Fibroblast of lung (primary cell): ENCODE results near the gene CTXN2. TPM values are rescaled to one million over a fixed set of nuclear protein-coding genes. Genes with fewer than 3 reads are reported as not detected.

Experiments used
- DNase-seq, 2 donors: peaks; one replicate each; pipeline versions ENCODE4 v3.0.0 to v3.0.0-alpha.2; 2010; ENCODE audit warnings: low read depth in 2 of 2
- H2AFZ ChIP-seq: 2 replicates; pipeline ENCODE4 v1.5.1; 2012; ENCODE audit warnings: low read length, control low read depth, inconsistent platforms
- H3K27ac ChIP-seq: 2 replicates; pipeline ENCODE4 v1.5.1; 2011; ENCODE audit warnings: low read length, control low read depth; ENCODE audit not compliant: insufficient read depth
- H3K27me3 ChIP-seq: 2 replicates; pipeline ENCODE4 v1.5.1; 2011; ENCODE audit warnings: mild to moderate bottlenecking, low read length; ENCODE audit not compliant: control insufficient read depth, insufficient read depth
- H3K36me3 ChIP-seq: 2 replicates; pipeline ENCODE4 v1.5.1; 2011; ENCODE audit warnings: low read length; ENCODE audit not compliant: control insufficient read depth, insufficient read depth
- H3K4me1 ChIP-seq: 2 replicates; pipeline ENCODE4 v1.5.1; 2011; ENCODE audit warnings: low read length; ENCODE audit not compliant: control insufficient read depth, insufficient read depth; ENCODE audit errors: extremely low read depth
- H3K4me2 ChIP-seq: 2 replicates; pipeline ENCODE4 v1.5.1; 2011; ENCODE audit warnings: low read length, control low read depth; ENCODE audit not compliant: insufficient read depth; ENCODE audit errors: extremely low read depth
- H3K4me3 ChIP-seq, 4 experiments: fragments of 200-600 bp in 1 of 4; sonication (generic) in 1 of 4; replicated peaks in 1 of 4; 2 replicates each; pipeline ENCODE4 v1.5.1; 2011 to 2016; ENCODE audit warnings: low read length in 4 of 4, low read depth in 3 of 4, mild to moderate bottlenecking in 3 of 4, control low read depth in 2 of 4, inconsistent platforms in 1 of 4, mixed read lengths in 1 of 4; ENCODE audit not compliant: insufficient read depth in 1 of 4; ENCODE audit errors: control extremely low read depth in 1 of 4
- H3K79me2 ChIP-seq: 2 replicates; pipeline ENCODE4 v1.5.1; 2012; ENCODE audit warnings: mild to moderate bottlenecking, low read length, inconsistent platforms; ENCODE audit not compliant: control insufficient read depth, insufficient read depth
- H3K9ac ChIP-seq: 2 replicates; pipeline ENCODE4 v1.5.1; 2011; ENCODE audit warnings: mild to moderate bottlenecking, low read length, control low read depth; ENCODE audit not compliant: insufficient read depth
- H3K9me3 ChIP-seq: 2 replicates; pipeline ENCODE4 v1.5.1; 2012; ENCODE audit warnings: low read depth, low read length; ENCODE audit not compliant: control insufficient read depth, insufficient read depth
- H4K20me1 ChIP-seq: 2 replicates; pipeline ENCODE4 v1.5.1; 2011; ENCODE audit warnings: low read length; ENCODE audit not compliant: control insufficient read depth, insufficient read depth; ENCODE audit errors: extremely low read depth
- CTCF ChIP-seq, 2 donors: IDR thresholded peaks in 1 of 2; conservative IDR thresholded peaks in 1 of 2; 1 replicate in 1 of 2; 2 replicates in 1 of 2; pipeline ENCODE4 v1.5.1; 2011 to 2012; ENCODE audit warnings: low read length in 2 of 2, control low read depth in 1 of 2, inconsistent platforms in 1 of 2, low read depth in 1 of 2, mild to moderate bottlenecking in 1 of 2
- EZH2 ChIP-seq: IDR thresholded peaks from 2 replicates; pipeline ENCODE4 v1.5.1; 2012; ENCODE audit warnings: low read length, control low read depth, mild to moderate bottlenecking; ENCODE audit errors: missing control alignments
- polyA plus RNA-seq, 2 donors: library from polyadenylated mRNA; depleted of rRNA in 1 of 2; stranded (reverse) in 1 of 2; unstranded in 1 of 2; fragments of >200 nt; gene quantifications; 2 replicates each; pipeline ENCODE4 v1.2.1, GENCODE V29; 2011 to 2012; ENCODE audit warnings: missing spikeins in 1 of 2
- total RNA-seq: library from RNA; depleted of rRNA; stranded (reverse); fragments of >200 nt; gene quantifications from 2 replicates; pipeline ENCODE4 v1.2.1, GENCODE V29; 2014

Gene CTXN2
- total and polyA plus RNA-seq, 2 donors (not counting 1 experiment from before 2014, with no cell fraction given), result not detected

GRCh38 chr15:48175126-48175525 is 16.3 kb upstream of the CTXN2 start:
- peaks cover 7% of the 10 kb centered on the region for H3K79me2 ChIP-seq
- no peak overlapping the region for H3K4me2 ChIP-seq
- no peak for TF ChIP-seq CTCF (conservative IDR thresholded peaks at IDR 0.05 in 1 of 2, IDR thresholded peaks at IDR 0.05 in 1 of 2; ENCODE audit: low read depth in 1 of 2, low read length in 2 of 2)
- TF ChIP-seq EZH2, result no peak
- H3K27me3 ChIP-seq, result no peaks in the 10 kb centered on the region
- H4K20me1 ChIP-seq, result no peaks in the 10 kb centered on the region
- H3K4me3 ChIP-seq, result no peak overlapping the region
- H3K27ac ChIP-seq, result no peak overlapping the region
- no peak overlapping the region for H3K9ac ChIP-seq
- H3K36me3 ChIP-seq, result no peaks in the 10 kb centered on the region
- H2AFZ ChIP-seq, result no peak overlapping the region
- no peaks in the 10 kb centered on the region for H3K9me3 ChIP-seq
- no peaks in the 10 kb centered on the region for H3K4me1 ChIP-seq
- no peak for DNase-seq

GRCh38 chr15:48176112-48176511 is 15.4 kb upstream of the CTXN2 start:
- no peaks in the 10 kb centered on the region for H3K36me3 ChIP-seq
- H3K4me1 ChIP-seq, result no peaks in the 10 kb centered on the region
- no peak overlapping the region for H3K4me2 ChIP-seq
- no peaks in the 10 kb centered on the region for H3K9me3 ChIP-seq
- no peak overlapping the region for H3K27ac ChIP-seq
- DNase-seq, result peak; percentile 2 to 46
- no peak overlapping the region for H3K4me3 ChIP-seq
- H2AFZ ChIP-seq, result no peak overlapping the region
- no peaks in the 10 kb centered on the region for H3K27me3 ChIP-seq
- H4K20me1 ChIP-seq, result no peaks in the 10 kb centered on the region
- peaks cover 7% of the 10 kb centered on the region for H3K79me2 ChIP-seq
- H3K9ac ChIP-seq, result no peak overlapping the region
- TF ChIP-seq EZH2 (no peak), CTCF (conservative IDR thresholded peaks at IDR 0.05 in 1 of 2, IDR thresholded peaks at IDR 0.05 in 1 of 2; ENCODE audit: low read depth in 1 of 2, low read length in 2 of 2) (no peak)

- no peak for DNase-seq
- peaks cover 7% of the 10 kb centered on the region for H3K79me2 ChIP-seq
- H2AFZ ChIP-seq, result peak overlapping the region; percentile 76
- H3K36me3 ChIP-seq, result no peaks in the 10 kb centered on the region
- TF ChIP-seq EZH2 (no peak), CTCF (conservative IDR thresholded peaks at IDR 0.05 in 1 of 2, IDR thresholded peaks at IDR 0.05 in 1 of 2; ENCODE audit: low read depth in 1 of 2, low read length in 2 of 2) (no peak)
- H4K20me1 ChIP-seq, result no peaks in the 10 kb centered on the region
- peak overlapping the region; percentile 77 for H3K27ac ChIP-seq
- no peaks in the 10 kb centered on the region for H3K27me3 ChIP-seq
- no peaks in the 10 kb centered on the region for H3K9me3 ChIP-seq
- no peak overlapping the region for H3K9ac ChIP-seq
- no peaks in the 10 kb centered on the region for H3K4me1 ChIP-seq
- peak overlapping the region; percentile 57 to 77 (median 68) for H3K4me3 ChIP-seq
- H3K4me2 ChIP-seq, result peak overlapping the region; percentile 85
Measured at GRCh38 chr15:48176957-48177356, 14.5 kb upstream of the CTXN2 start.
